ENCODE results near the gene GPR12. TPM values are rescaled to one million over a fixed set of nuclear protein-coding genes. Genes with fewer than 3 reads are reported as not detected.

Gene GPR12
- not detected for total RNA-seq
- polyA plus RNA-seq, result not detected

GRCh38 chr13:26759907-26760831 is at the start of gene GPR12:
TSS of gene GPR12 (minus strand) at chr13:26760786. CDS start at chr13:26759827, 959 bp downstream.
- no peaks in the 10 kb centered on the region for H3K9me3 ChIP-seq (ENCODE audit: control insufficient read depth in 2 of 2, low read length in 2 of 2)
- H3K4me3 ChIP-seq (ENCODE audit: low read depth, low read length), result no peak within 1 kb of the TSS
- H3K27me3 ChIP-seq (ENCODE audit: control insufficient read depth, insufficient read depth, low read length), result peaks cover 7% of the 10 kb centered on the region
- DNase-seq (no peak), ATAC-seq (ENCODE audit: low read depth in 2 of 2) (no peak)
- peaks cover 4% of the 10 kb centered on the region for H3K4me1 ChIP-seq (ENCODE audit: control insufficient read depth, insufficient read depth, low read length, poor library complexity, severe bottlenecking)
- Mint-ChIP-seq H3K4me3 (peak within 1 kb of the TSS in 2 of 4 donors; percentile 31 to 56), H3K4me1 (peaks cover 0 to 19% (median 3%) of the 10 kb centered on the region in 4 donors), H3K36me3 (peaks cover 6% of the 10 kb centered on the region), H3K27me3 (peaks cover 58% of the 10 kb centered on the region), H3K27ac (peak within 1 kb of the TSS in 1 of 3 donors; percentile 62), H3K9me3 (peaks cover 0 to 4% (median 0%) of the 10 kb centered on the region in 7 donors)
- H3K27ac ChIP-seq (ENCODE audit: insufficient read depth, low read length, poor library complexity, severe bottlenecking), result no peak within 1 kb of the TSS
- no peaks in the 10 kb centered on the region for H3K36me3 ChIP-seq (ENCODE audit: control insufficient read depth, insufficient read depth, low read length)

GRCh38 chr13:26810095-26810494 is 49.5 kb upstream of the GPR12 start:
- no peak overlapping the region for H3K27ac ChIP-seq (ENCODE audit: insufficient read depth, low read length, poor library complexity, severe bottlenecking)
- no peak for ATAC-seq (ENCODE audit: low read depth in 2 of 2)
- Mint-ChIP-seq H3K36me3 (no peaks in the 10 kb centered on the region), H3K27me3 (peaks cover 12% of the 10 kb centered on the region), H3K4me1 (no peaks in the 10 kb centered on the region), H3K27ac (no peak overlapping the region), H3K9me3 (peaks cover 0 to 5% (median 2%) of the 10 kb centered on the region in 7 donors), H3K4me3 (no peak overlapping the region)
- peaks cover 8% of the 10 kb centered on the region for H3K27me3 ChIP-seq (ENCODE audit: control insufficient read depth, insufficient read depth, low read length)
- DNase-seq, result no peak
- no peaks in the 10 kb centered on the region for H3K36me3 ChIP-seq (ENCODE audit: control insufficient read depth, insufficient read depth, low read length)
- no peak overlapping the region for H3K4me3 ChIP-seq (ENCODE audit: low read depth, low read length)
- no peaks in the 10 kb centered on the region for H3K4me1 ChIP-seq (ENCODE audit: control insufficient read depth, insufficient read depth, low read length, poor library complexity, severe bottlenecking)
- no peaks in the 10 kb centered on the region for H3K9me3 ChIP-seq (ENCODE audit: control insufficient read depth in 2 of 2, low read length in 2 of 2)

GRCh38 chr13:26806891-26807290 is 46.3 kb upstream of the GPR12 start:
- Histone ChIP-seq H3K36me3 (ENCODE audit: control insufficient read depth, insufficient read depth, low read length) (no peaks in the 10 kb centered on the region), H3K27me3 (ENCODE audit: control insufficient read depth, insufficient read depth, low read length) (peaks cover 8% of the 10 kb centered on the region), H3K4me1 (ENCODE audit: control insufficient read depth, insufficient read depth, low read length, poor library complexity, severe bottlenecking) (no peaks in the 10 kb centered on the region), H3K27ac (ENCODE audit: insufficient read depth, low read length, poor library complexity, severe bottlenecking) (no peak overlapping the region), H3K4me3 (ENCODE audit: low read depth, low read length) (no peak overlapping the region), H3K9me3 (ENCODE audit: control insufficient read depth in 2 of 2, low read length in 2 of 2) (no peaks in the 10 kb centered on the region)
- H3K27ac Mint-ChIP-seq, result no peak overlapping the region
- peaks cover 0 to 7% (median 5%) of the 10 kb centered on the region in 7 donors for H3K9me3 Mint-ChIP-seq
- H3K4me1 Mint-ChIP-seq, result no peaks in the 10 kb centered on the region
- ATAC-seq (ENCODE audit: low read depth in 2 of 2) (no peak), DNase-seq (no peak)
- H3K27me3 Mint-ChIP-seq, result peaks cover 17% of the 10 kb centered on the region
- no peak overlapping the region for H3K4me3 Mint-ChIP-seq
- no peaks in the 10 kb centered on the region for H3K36me3 Mint-ChIP-seq

GRCh38 chr13:26787961-26788360 is 27.4 kb upstream of the GPR12 start:
- Histone ChIP-seq H3K36me3 (ENCODE audit: control insufficient read depth, insufficient read depth, low read length) (no peaks in the 10 kb centered on the region), H3K4me1 (ENCODE audit: control insufficient read depth, insufficient read depth, low read length, poor library complexity, severe bottlenecking) (peaks cover 9% of the 10 kb centered on the region), H3K4me3 (ENCODE audit: low read depth, low read length) (no peak overlapping the region), H3K9me3 (ENCODE audit: control insufficient read depth in 2 of 2, low read length in 2 of 2) (no peaks in the 10 kb centered on the region), H3K27me3 (ENCODE audit: control insufficient read depth, insufficient read depth, low read length) (peaks cover 2% of the 10 kb centered on the region), H3K27ac (ENCODE audit: insufficient read depth, low read length, poor library complexity, severe bottlenecking) (no peak overlapping the region)
- peaks cover 0 to 18% (median 0%) of the 10 kb centered on the region in 4 donors for H3K4me1 Mint-ChIP-seq
- H3K9me3 Mint-ChIP-seq, result peaks cover 0 to 6% (median 0%) of the 10 kb centered on the region in 7 donors
- peak overlapping the region in 1 of 3 donors; percentile 10 for H3K27ac Mint-ChIP-seq
- no peaks in the 10 kb centered on the region for H3K36me3 Mint-ChIP-seq
- DNase-seq, result no peak
- ATAC-seq (ENCODE audit: low read depth in 2 of 2), result no peak
- H3K4me3 Mint-ChIP-seq, result peak overlapping the region in 1 of 4 donors; percentile 46
- peaks cover 12% of the 10 kb centered on the region for H3K27me3 Mint-ChIP-seq

- DNase-seq, result no peak
- Histone ChIP-seq H3K27me3 (ENCODE audit: control insufficient read depth, insufficient read depth, low read length) (peaks cover 2% of the 10 kb centered on the region), H3K27ac (ENCODE audit: insufficient read depth, low read length, poor library complexity, severe bottlenecking) (no peak overlapping the region), H3K4me3 (ENCODE audit: low read depth, low read length) (no peak overlapping the region), H3K9me3 (ENCODE audit: control insufficient read depth in 2 of 2, low read length in 2 of 2) (no peaks in the 10 kb centered on the region), H3K4me1 (ENCODE audit: control insufficient read depth, insufficient read depth, low read length, poor library complexity, severe bottlenecking) (peaks cover 9% of the 10 kb centered on the region), H3K36me3 (ENCODE audit: control insufficient read depth, insufficient read depth, low read length) (no peaks in the 10 kb centered on the region)
- Mint-ChIP-seq H3K4me1 (peaks cover 0 to 18% (median 0%) of the 10 kb centered on the region in 4 donors), H3K4me3 (peak overlapping the region in 1 of 4 donors; percentile 24), H3K36me3 (no peaks in the 10 kb centered on the region), H3K9me3 (peaks cover 0 to 8% (median 0%) of the 10 kb centered on the region in 7 donors), H3K27me3 (peaks cover 17% of the 10 kb centered on the region), H3K27ac (peak overlapping the region in 1 of 3 donors; percentile 85)
- no peak for ATAC-seq (ENCODE audit: low read depth in 2 of 2)
These were observed 26.2 kb upstream of the GPR12 start for GRCh38 chr13:26786651-26787295.

- peak overlapping the region; percentile 61 for H3K4me3 ChIP-seq (ENCODE audit: low read depth, low read length)
- Mint-ChIP-seq H3K9me3 (peaks cover 0 to 8% (median 0%) of the 10 kb centered on the region in 7 donors), H3K4me3 (peak overlapping the region; percentile 81 to 88 (median 84)), H3K27me3 (peaks cover 17% of the 10 kb centered on the region), H3K4me1 (peaks cover 0 to 18% (median 0%) of the 10 kb centered on the region in 4 donors), H3K36me3 (no peaks in the 10 kb centered on the region), H3K27ac (peak overlapping the region in 2 of 3 donors; percentile 85)
- no peaks in the 10 kb centered on the region for H3K36me3 ChIP-seq (ENCODE audit: control insufficient read depth, insufficient read depth, low read length)
- ATAC-seq (ENCODE audit: low read depth in 2 of 2) (peak; percentile 38 to 46), DNase-seq (peak; percentile 3 to 67 (median 43))
- H3K27me3 ChIP-seq (ENCODE audit: control insufficient read depth, insufficient read depth, low read length), result peaks cover 2% of the 10 kb centered on the region
- no peaks in the 10 kb centered on the region for H3K9me3 ChIP-seq (ENCODE audit: control insufficient read depth in 2 of 2, low read length in 2 of 2)
- H3K27ac ChIP-seq (ENCODE audit: insufficient read depth, low read length, poor library complexity, severe bottlenecking), result no peak overlapping the region
- H3K4me1 ChIP-seq (ENCODE audit: control insufficient read depth, insufficient read depth, low read length, poor library complexity, severe bottlenecking), result peaks cover 9% of the 10 kb centered on the region
These were observed 25.4 kb upstream of the GPR12 start for GRCh38 chr13:26785838-26786630.
